CD4-positive, alpha-beta T cell treated with Interleukin-17A for 4 hours (primary cell): ENCODE results near the gene KREMEN1.

Experiments
- DNase-seq: peaks from one replicate; pipeline ENCODE4 v3.0.0-alpha.2; 2020; ENCODE audit warnings: mixed read lengths

The KREMEN1 gene

GRCh38 chr22:29194184-29194583 lies 121.3 kb downstream of the KREMEN1 start:
- no peak for DNase-seq

- DNase-seq = no peak
These were observed 122.5 kb downstream of the KREMEN1 start for GRCh38 chr22:29195118-29195963.

GRCh38 chr22:29195964-29196666 lies 123.3 kb downstream of the KREMEN1 start:
- no peak for DNase-seq

- DNase-seq = no peak
These were observed 124.3 kb downstream of the KREMEN1 start for GRCh38 chr22:29197096-29197495.

- DNase-seq = no peak
These were observed 125.4 kb downstream of the KREMEN1 start for GRCh38 chr22:29198240-29198639.

- no peak for DNase-seq
These were observed 127.0 kb downstream of the KREMEN1 start for GRCh38 chr22:29199702-29200400.

GRCh38 chr22:29200901-29201300 lies 128.1 kb downstream of the KREMEN1 start:
- no peak for DNase-seq

- no peak for DNase-seq
These were observed 128.9 kb downstream of the KREMEN1 start for GRCh38 chr22:29201782-29202181.

GRCh38 chr22:29202212-29203192 lies 129.7 kb downstream of the KREMEN1 start:
- DNase-seq = peak; percentile 42

GRCh38 chr22:29203488-29204454 lies 130.9 kb downstream of the KREMEN1 start:
- no peak for DNase-seq

GRCh38 chr22:29204455-29205183 lies 131.8 kb downstream of the KREMEN1 start:
- DNase-seq = no peak

- no peak for DNase-seq
These were observed 132.4 kb downstream of the KREMEN1 start for GRCh38 chr22:29205252-29205593.

- peak; percentile 20 for DNase-seq
These were observed 132.9 kb downstream of the KREMEN1 start, which contains the start of gene EMID1 for GRCh38 chr22:29205594-29206371. Gene EMID1, plus strand, starts transcription at chr22:29205896. Its CDS starts 143 bp downstream, at chr22:29206039.

GRCh38 chr22:29206372-29207242 lies 133.8 kb downstream of the KREMEN1 start:
- DNase-seq = no peak

- DNase-seq = no peak
These were observed 134.4 kb downstream of the KREMEN1 start for GRCh38 chr22:29207243-29207550.

GRCh38 chr22:29207562-29208501 lies 135.0 kb downstream of the KREMEN1 start:
- DNase-seq = no peak

- no peak for DNase-seq
These were observed 135.6 kb downstream of the KREMEN1 start for GRCh38 chr22:29208502-29208862.
